ENCODE results near the gene RABGAP1L.

- TF ChIP-seq MAFK (IDR thresholded peaks at IDR 0.05; ENCODE audit: low read depth, low read length) (no peak), BHLHE40 (IDR thresholded peaks at IDR 0.05; ENCODE audit: low read depth, low read length) (no peak), POLR2A (IDR thresholded peaks at IDR 0.05; ENCODE audit: low read depth, low read length) (no peak), RFX5 (IDR thresholded peaks at IDR 0.05; ENCODE audit: low read depth, low read length) (no peak), MXI1 (IDR thresholded peaks at IDR 0.05; ENCODE audit: borderline replicate concordance, low read depth, low read length) (no peak), CHD1 (IDR thresholded peaks at IDR 0.05; ENCODE audit: low read depth, low read length) (no peak), RAD21 (IDR thresholded peaks at IDR 0.05; ENCODE audit: low read length) (no peak)
- TF ChIP-seq, protein P1, sequence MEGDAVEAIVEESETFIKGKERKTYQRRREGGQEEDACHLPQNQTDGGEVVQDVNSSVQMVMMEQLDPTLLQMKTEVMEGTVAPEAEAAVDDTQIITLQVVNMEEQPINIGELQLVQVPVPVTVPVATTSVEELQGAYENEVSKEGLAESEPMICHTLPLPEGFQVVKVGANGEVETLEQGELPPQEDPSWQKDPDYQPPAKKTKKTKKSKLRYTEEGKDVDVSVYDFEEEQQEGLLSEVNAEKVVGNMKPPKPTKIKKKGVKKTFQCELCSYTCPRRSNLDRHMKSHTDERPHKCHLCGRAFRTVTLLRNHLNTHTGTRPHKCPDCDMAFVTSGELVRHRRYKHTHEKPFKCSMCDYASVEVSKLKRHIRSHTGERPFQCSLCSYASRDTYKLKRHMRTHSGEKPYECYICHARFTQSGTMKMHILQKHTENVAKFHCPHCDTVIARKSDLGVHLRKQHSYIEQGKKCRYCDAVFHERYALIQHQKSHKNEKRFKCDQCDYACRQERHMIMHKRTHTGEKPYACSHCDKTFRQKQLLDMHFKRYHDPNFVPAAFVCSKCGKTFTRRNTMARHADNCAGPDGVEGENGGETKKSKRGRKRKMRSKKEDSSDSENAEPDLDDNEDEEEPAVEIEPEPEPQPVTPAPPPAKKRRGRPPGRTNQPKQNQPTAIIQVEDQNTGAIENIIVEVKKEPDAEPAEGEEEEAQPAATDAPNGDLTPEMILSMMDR (conservative IDR thresholded peaks at IDR 0.05; ENCODE audit: low read depth, low read length) = no peak
- TF ChIP-seq, protein P2, sequence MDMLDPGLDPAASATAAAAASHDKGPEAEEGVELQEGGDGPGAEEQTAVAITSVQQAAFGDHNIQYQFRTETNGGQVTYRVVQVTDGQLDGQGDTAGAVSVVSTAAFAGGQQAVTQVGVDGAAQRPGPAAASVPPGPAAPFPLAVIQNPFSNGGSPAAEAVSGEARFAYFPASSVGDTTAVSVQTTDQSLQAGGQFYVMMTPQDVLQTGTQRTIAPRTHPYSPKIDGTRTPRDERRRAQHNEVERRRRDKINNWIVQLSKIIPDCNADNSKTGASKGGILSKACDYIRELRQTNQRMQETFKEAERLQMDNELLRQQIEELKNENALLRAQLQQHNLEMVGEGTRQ (IDR thresholded peaks at IDR 0.05; ENCODE audit: low read depth, low read length) = peak; percentile 67; the same call in 1 of the 2 replicates
Measured at GRCh38 chr1:174398246-174398645, 238.9 kb downstream of the RABGAP1L start.
